ENCODE data around the gene GALNT3. TPM values are rescaled to one million over a fixed set of nuclear protein-coding genes. Genes with fewer than 3 reads are reported as not detected.

GALNT3 gene
- total and polyA plus RNA-seq, 2 donors (not counting 1 experiment from before 2014, with no cell fraction given), result 5.7 to 15.9 TPM

DNA sequence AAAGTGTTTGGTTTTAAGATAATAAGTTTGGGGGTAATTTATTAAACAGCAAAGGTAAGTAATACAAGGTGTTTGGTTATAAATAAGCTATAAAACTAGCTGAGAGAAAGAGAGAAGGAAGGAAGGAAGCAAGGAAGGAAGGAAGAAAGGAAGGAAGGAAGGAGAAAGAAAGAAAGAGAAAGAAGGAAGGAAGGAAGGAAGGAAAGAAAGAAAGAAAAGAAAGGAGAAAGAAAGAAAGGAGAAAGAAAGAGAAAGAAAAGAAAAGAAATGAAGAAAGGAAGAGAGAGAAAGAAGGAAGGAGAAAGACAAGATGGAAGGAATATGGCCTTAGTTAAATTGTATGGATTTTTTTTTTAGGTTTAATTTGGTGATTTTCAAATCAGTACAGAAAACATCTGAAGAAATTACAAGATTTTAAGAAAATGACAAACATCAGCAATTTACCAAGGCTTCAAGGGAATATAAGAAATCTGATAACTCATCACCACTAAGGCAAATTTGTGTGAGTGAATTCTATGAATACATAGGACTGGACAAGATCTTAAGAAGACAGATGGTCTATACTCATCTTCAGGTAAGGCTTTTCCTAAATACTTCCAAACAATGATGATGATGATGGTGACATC is 46.4 kb upstream of the GALNT3 start:
- ChIA-PET POLR2A (no interaction called here), CTCF (interaction anchor here (0.7 kb wide), 2 partner anchors 75 to 94 kb away, joined by 3 to 4 read pairs; no protein-coding TSS in a partner anchor)
- H3K27me3 Mint-ChIP-seq, result no peaks in the 10 kb centered on the region
- peak; percentile 27 for TF ChIP-seq CTCF (IDR thresholded peaks at IDR 0.05)
- no peak for TF ChIP-seq EZH2 (IDR thresholded peaks at IDR 0.05; ENCODE audit: borderline replicate concordance, insufficient read depth, low read depth, low read length, poor library complexity, severe bottlenecking)
- no peak overlapping the region for H3K9ac ChIP-seq (ENCODE audit: low read length)
- no peak overlapping the region for H3K27ac Mint-ChIP-seq
- no peaks in the 10 kb centered on the region for H3K4me1 Mint-ChIP-seq
- no peaks in the 10 kb centered on the region for H3K9me3 ChIP-seq (ENCODE audit: control extremely low read depth in 1 of 3, control insufficient read depth in 2 of 3, insufficient read depth in 1 of 3, low read length in 2 of 3)
- no peak overlapping the region for H3K4me3 Mint-ChIP-seq
- no peak overlapping the region for H2AFZ ChIP-seq (ENCODE audit: insufficient read depth, low read depth, low read length, poor library complexity, severe bottlenecking)
- no peaks in the 10 kb centered on the region for H3K79me2 ChIP-seq (ENCODE audit: control insufficient read depth, insufficient read depth, low read length)
- no peak for DNase-seq
- no peak overlapping the region for H3K27ac ChIP-seq (ENCODE audit: low read length in 2 of 2)
- H3K4me3 ChIP-seq (ENCODE audit: control extremely low read depth in 1 of 5, extremely low read depth in 1 of 5, insufficient read depth in 1 of 5, low read depth in 2 of 5, low read length in 4 of 5), result no peak overlapping the region
- no peaks in the 10 kb centered on the region for H3K27me3 ChIP-seq (replicated peaks in 1 of 4; ENCODE audit: control extremely low read depth in 1 of 4, control insufficient read depth in 3 of 4, insufficient read depth in 4 of 4, low read length in 3 of 4)
- no peaks in the 10 kb centered on the region for H3K4me1 ChIP-seq (ENCODE audit: control insufficient read depth in 2 of 2, insufficient read depth in 2 of 2, low read length in 2 of 2)
- intact Hi-C loops (cut with micrococcal nuclease), result loop anchor here (10.0 kb wide), 1 partner anchor 46 kb away; the partner anchor contains the start of gene GALNT3
- H3K36me3 ChIP-seq (replicated peaks in 1 of 2; ENCODE audit: control extremely low read depth in 1 of 2, control insufficient read depth in 1 of 2, extremely low read depth in 1 of 2, insufficient read depth in 2 of 2, low read length in 1 of 2), result no peaks in the 10 kb centered on the region
- no peaks in the 10 kb centered on the region for H3K9me3 Mint-ChIP-seq (ENCODE audit: insufficient read depth)
- ATAC-seq (ENCODE audit: low read depth), result no peak
- H3K4me2 ChIP-seq (replicated peaks; ENCODE audit: low read depth, low read length, poor library complexity, severe bottlenecking), result no peak overlapping the region
- no peaks in the 10 kb centered on the region for H4K20me1 ChIP-seq (ENCODE audit: control insufficient read depth, insufficient read depth, low read length, poor library complexity, severe bottlenecking)

GRCh38 chr2:165839610-165840009 is 45.6 kb upstream of the GALNT3 start:
- Histone ChIP-seq H3K9me3 (ENCODE audit: control extremely low read depth in 1 of 3, control insufficient read depth in 2 of 3, insufficient read depth in 1 of 3, low read length in 2 of 3) (no peaks in the 10 kb centered on the region), H3K36me3 (replicated peaks in 1 of 2; ENCODE audit: control extremely low read depth in 1 of 2, control insufficient read depth in 1 of 2, extremely low read depth in 1 of 2, insufficient read depth in 2 of 2, low read length in 1 of 2) (no peaks in the 10 kb centered on the region), H2AFZ (ENCODE audit: insufficient read depth, low read depth, low read length, poor library complexity, severe bottlenecking) (no peak overlapping the region), H3K79me2 (ENCODE audit: control insufficient read depth, insufficient read depth, low read length) (no peaks in the 10 kb centered on the region), H3K4me2 (replicated peaks; ENCODE audit: low read depth, low read length, poor library complexity, severe bottlenecking) (no peak overlapping the region), H3K4me3 (ENCODE audit: control extremely low read depth in 1 of 5, extremely low read depth in 1 of 5, insufficient read depth in 1 of 5, low read depth in 2 of 5, low read length in 4 of 5) (no peak overlapping the region), H4K20me1 (ENCODE audit: control insufficient read depth, insufficient read depth, low read length, poor library complexity, severe bottlenecking) (no peaks in the 10 kb centered on the region), H3K4me1 (ENCODE audit: control insufficient read depth in 2 of 2, insufficient read depth in 2 of 2, low read length in 2 of 2) (no peaks in the 10 kb centered on the region), H3K9ac (ENCODE audit: low read length) (no peak overlapping the region), H3K27ac (ENCODE audit: low read length in 2 of 2) (no peak overlapping the region), H3K27me3 (replicated peaks in 1 of 4; ENCODE audit: control extremely low read depth in 1 of 4, control insufficient read depth in 3 of 4, insufficient read depth in 4 of 4, low read length in 3 of 4) (no peaks in the 10 kb centered on the region)
- Mint-ChIP-seq H3K4me1 (no peaks in the 10 kb centered on the region), H3K27ac (no peak overlapping the region), H3K4me3 (no peak overlapping the region), H3K27me3 (no peaks in the 10 kb centered on the region), H3K9me3 (ENCODE audit: insufficient read depth) (no peaks in the 10 kb centered on the region)
- WGBS (ENCODE audit: insufficient coverage), result 80% methylated on average over 1 of the region's 2 CpGs
- ChIA-PET POLR2A (no interaction called here), CTCF (interaction anchor here (1.6 kb wide), 1 partner anchor 35 kb away, joined by 4 read pairs; no protein-coding TSS in a partner anchor)
- no peak for DNase-seq
- intact Hi-C loops (cut with micrococcal nuclease), result loop anchor here (10.0 kb wide), 1 partner anchor 45 kb away; the partner anchor contains the start of gene GALNT3
- TF ChIP-seq EZH2 (IDR thresholded peaks at IDR 0.05; ENCODE audit: borderline replicate concordance, insufficient read depth, low read depth, low read length, poor library complexity, severe bottlenecking), result no peak
- TF ChIP-seq CTCF (IDR thresholded peaks at IDR 0.05), result no peak
- no peak for ATAC-seq (ENCODE audit: low read depth)

Measured in B cell (primary cell).